ENCODE results near the gene SOX13. TPM values are rescaled to one million over a fixed set of nuclear protein-coding genes. Genes with fewer than 3 reads are reported as not detected.

The SOX13 gene
- total RNA-seq, 1 experiment from 2014 or later: 171 TPM

DNA sequence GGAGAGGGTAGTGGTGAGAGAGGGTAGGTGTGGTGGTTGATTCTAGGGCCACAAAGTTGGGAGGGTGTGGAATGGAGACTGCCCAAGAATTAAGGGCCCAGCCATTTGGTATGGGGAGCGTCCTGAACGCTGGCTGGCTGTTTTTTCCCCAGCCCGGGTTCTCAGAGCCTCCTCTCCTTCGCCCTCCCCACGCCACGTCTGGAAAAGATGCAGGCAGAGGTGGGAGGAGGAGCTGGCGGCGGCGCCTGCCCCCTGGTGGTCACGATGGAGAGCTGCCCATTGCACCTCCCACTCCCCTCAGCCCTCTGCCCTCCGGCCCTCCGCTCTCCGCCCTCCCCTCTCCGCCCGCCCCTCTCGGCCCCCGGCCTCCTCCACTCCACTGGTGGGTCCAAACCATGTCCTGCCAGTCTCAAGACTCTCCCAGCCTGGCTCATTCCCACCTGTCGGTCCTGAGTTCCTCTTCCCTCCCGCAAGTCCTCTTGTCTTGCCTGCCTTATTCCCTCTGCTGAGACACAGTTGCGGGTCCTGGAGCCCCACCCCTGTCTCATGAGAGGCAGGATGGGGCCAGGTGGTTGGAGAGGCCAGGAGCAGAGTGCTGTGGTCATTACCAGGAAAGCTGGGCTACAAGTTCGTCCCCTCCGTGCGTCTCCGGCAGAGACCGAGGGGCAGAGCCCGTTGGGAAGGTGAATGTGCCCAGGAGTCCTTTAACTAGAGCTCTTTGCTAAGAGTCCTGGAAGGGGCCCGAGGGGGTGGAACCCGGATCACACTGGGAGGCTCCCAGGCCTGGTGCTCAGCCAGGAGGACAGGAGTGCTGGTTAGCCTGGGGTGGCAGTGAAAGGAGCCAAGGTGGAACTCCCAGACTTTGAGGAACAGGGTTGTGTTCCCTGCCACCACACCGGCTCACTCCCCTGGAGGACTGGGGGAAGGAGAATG lies 56.3 kb downstream of the SOX13 start (continued):
- peak; percentile 97 for TF ChIP-seq CTCF (IDR thresholded peaks at IDR 0.05)
- TF ChIP-seq ZNF263 (CRISPR knock-in tag; IDR thresholded peaks at IDR 0.05; ENCODE audit: low read depth): no peak
- 0 out of 2 replicates have a peak, but pooled peaks have one; percentile 16 for TF ChIP-seq ZNF138 (CRISPR knock-in tag; conservative IDR thresholded peaks at IDR 0.05)
- no peak for TF ChIP-seq ZSCAN18 (CRISPR knock-in tag; IDR thresholded peaks at IDR 0.05)
- TF ChIP-seq ESRRA (CRISPR knock-in tag; IDR thresholded peaks at IDR 0.05; ENCODE audit: borderline replicate concordance): no peak

DNA sequence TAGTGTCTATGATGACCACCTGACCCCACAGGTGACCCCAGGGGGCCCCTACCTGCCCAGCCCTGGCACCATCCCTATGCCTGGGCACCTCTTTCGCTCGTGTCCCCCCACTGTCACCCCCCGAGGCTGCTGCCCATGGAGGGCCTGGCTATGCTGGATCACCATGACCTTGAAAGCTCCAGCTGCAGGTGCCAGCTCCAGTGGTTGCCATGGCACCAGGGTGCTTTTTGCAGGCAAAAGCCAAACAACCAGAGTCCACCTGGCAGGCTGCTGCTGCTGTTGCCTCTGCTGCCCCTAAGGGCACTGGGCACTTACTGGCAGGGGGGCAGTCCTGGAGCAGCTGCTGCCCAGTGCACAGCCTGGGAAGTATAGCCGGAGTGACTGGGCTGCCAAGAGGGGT lies 57.3 kb downstream of the SOX13 start:
- Mint-ChIP-seq H3K27me3 (ENCODE audit: low read depth) (no peaks in the 10 kb centered on the region; the same call in 1 of the 2 replicates), H3K9me3 (no peaks in the 10 kb centered on the region), H3K36me3 (peaks cover 20% of the 10 kb centered on the region), H3K4me3 (no peak overlapping the region), H3K27ac (no peak overlapping the region), H3K4me1 (peaks cover 47% of the 10 kb centered on the region)
- DNase-seq (ENCODE audit: low spot score): no peak
- TF ChIP-seq OVOL2 (CRISPR knock-in tag; IDR thresholded peaks at IDR 0.05; ENCODE audit: borderline replicate concordance) (no peak), NR2C2 (CRISPR knock-in tag; IDR thresholded peaks at IDR 0.05) (no peak), HMGXB4 (CRISPR knock-in tag; IDR thresholded peaks at IDR 0.05) (no peak), ZBTB43 (CRISPR knock-in tag; IDR thresholded peaks at IDR 0.05) (no peak), FOXK1 (CRISPR knock-in tag; IDR thresholded peaks at IDR 0.05) (no peak), SOX15 (CRISPR knock-in tag; IDR thresholded peaks at IDR 0.05) (no peak), TEAD4 (CRISPR knock-in tag; IDR thresholded peaks at IDR 0.05) (no peak), ESRRA (CRISPR knock-in tag; IDR thresholded peaks at IDR 0.05; ENCODE audit: borderline replicate concordance) (no peak), JAZF1 (CRISPR knock-in tag; IDR thresholded peaks at IDR 0.05) (no peak), MXD4 (CRISPR knock-in tag; IDR thresholded peaks at IDR 0.05; ENCODE audit: borderline replicate concordance) (no peak), ZNF512 (CRISPR knock-in tag; IDR thresholded peaks at IDR 0.05; ENCODE audit: borderline replicate concordance) (no peak), E2F5 (CRISPR knock-in tag; IDR thresholded peaks at IDR 0.05) (no peak), ZNF423 (CRISPR knock-in tag; IDR thresholded peaks at IDR 0.05) (no peak), ZNF396 (CRISPR knock-in tag; IDR thresholded peaks at IDR 0.05; ENCODE audit: borderline replicate concordance) (no peak), NR1H2 (CRISPR knock-in tag; IDR thresholded peaks at IDR 0.05) (no peak), ZNF425 (CRISPR knock-in tag; conservative IDR thresholded peaks at IDR 0.05) (no peak)
- ATAC-seq: no peak
- POLR2A ChIA-PET: interaction anchor here (0.6 to 2.5 kb wide), 2 partner anchors 46 to 57 kb away, joined by 3 to 14 read pairs; partner anchors contain the start of gene SOX13
- CTCF ChIA-PET: interaction anchor here (1.1 to 7.4 kb wide), 13 partner anchors 9 to 271 kb away, joined by 3 to 183 read pairs (median 13); partner anchors contain the start of genes SNRPE and SOX13

All from WTC11 (cell line).